NCI-H1436 (cell line): ENCODE data around the gene GPRIN2.
"Not testable (repeated sequence)": the region's sequence is repeated elsewhere in the genome, so short reads cannot be mapped to it uniquely, and the experiment has no call there.

Experiments used
- DNase-seq: peaks from one replicate; lab custom pipeline; 2025; lab: John Stamatoyannopoulos, UW

GPRIN2 gene

DNA sequence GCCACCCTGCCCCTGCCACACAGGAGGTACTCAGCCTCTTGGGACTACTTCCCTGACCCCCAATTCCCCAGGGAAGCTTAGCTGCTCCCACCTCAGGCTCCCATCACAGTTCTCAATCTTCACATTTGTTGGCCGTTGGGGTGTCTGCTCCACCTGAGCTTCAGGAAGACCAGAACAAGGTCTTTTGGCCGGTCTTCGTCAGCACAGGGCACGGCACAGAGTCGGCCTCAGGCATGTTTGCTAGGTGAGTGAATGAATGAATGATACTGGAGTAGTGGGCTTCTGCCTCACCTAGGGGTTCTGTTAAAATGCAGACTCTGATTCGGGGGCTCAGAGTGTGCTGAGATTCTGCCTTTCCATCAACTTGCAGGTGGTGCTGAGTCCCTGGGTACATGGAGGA is 20.3 kb downstream of the GPRIN2 start:
- DNase-seq: no peak

GRCh38 chr10:46534828-46535524 is 21.5 kb downstream of the GPRIN2 start:
- DNase-seq: no peak

DNA sequence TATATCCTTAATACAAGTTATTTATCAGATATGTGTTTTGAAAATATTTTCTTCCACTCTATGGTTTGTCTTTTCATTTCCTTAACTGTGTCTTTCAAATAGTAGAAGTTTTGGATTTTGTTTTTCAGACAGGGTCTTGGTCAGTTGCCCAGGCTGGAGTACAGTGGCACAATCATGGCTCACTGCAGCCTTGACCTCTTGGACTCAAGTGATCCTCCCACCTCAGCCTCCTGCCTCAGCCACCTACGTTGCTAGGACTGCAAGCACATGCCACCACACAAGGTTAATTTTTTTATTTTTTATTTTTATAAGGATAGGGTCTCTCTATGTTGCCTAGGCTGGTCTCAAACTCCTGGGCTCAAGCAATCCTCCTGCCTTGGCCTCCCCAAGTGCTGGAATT is 24.2 kb downstream of the GPRIN2 start:
- DNase-seq: not testable (repeated sequence)

- DNase-seq: no peak
Observed at GRCh38 chr10:46530249-46531186, 25.9 kb downstream of the GPRIN2 start.

DNA sequence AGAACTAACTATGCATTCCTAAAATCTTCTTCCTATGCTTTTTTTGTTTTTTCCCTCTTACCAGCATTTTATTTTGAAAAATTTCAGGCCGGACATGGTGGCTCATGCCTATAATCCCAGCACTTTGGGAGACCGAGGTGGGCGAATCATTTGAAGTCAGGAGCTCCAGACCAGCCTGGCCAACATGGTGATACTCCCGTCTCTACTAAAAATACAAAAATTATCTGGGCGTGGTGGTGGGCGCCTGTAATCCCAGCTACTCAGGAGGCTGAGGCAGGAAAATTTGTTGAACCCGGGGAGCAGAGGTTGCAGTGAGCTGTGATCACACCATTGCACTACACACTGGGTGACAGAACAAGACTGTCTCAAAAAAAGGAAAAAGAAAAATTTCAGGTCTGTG is 26.7 kb downstream of the GPRIN2 start:
- not testable (repeated sequence) for DNase-seq

DNA sequence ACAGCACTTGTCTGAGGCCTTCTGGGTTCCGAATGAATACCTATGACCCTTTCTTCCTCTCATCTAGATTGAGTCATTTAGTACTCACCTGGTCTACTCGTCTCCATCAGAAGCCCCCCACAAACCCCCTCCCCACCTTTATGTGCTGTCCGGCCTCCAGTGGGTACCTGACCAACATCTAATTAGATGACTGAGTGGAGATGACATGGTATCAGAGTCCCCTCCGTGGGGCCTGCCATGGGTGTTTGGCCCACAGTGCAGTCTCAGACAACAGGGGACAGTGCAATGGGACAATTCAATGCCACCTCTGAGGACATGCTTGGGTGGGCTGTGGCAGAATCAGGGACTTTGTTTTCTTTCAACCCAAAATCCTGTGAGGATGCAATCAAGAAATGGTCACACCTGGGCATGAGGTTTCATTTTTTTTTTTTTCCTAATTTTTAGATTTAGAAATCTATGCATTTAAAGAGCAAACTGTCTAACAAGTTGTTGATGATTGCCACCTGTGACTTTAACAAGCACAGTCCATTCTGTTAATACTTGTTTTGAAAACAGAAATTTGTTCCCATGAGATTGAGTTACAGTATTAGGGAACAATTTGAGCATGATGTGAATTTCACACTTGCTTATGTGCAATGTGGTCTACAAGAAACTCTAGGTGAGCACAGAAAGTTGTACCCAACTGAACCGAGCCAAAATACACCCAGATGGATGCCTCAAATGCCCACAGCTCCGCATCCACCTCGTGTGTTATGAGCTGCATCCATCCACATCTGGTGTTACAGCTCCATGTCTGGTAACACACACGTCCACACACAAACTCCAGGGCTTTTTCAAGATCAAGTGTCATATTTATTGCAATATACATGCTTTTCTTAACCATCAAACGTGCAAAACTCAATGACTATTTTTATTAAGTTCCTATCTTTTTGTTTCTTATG is 27.5 kb downstream of the GPRIN2 start:
- DNase-seq: no peak

GRCh38 chr10:46528171-46528671 is 28.2 kb downstream of the GPRIN2 start:
- no peak for DNase-seq

DNA sequence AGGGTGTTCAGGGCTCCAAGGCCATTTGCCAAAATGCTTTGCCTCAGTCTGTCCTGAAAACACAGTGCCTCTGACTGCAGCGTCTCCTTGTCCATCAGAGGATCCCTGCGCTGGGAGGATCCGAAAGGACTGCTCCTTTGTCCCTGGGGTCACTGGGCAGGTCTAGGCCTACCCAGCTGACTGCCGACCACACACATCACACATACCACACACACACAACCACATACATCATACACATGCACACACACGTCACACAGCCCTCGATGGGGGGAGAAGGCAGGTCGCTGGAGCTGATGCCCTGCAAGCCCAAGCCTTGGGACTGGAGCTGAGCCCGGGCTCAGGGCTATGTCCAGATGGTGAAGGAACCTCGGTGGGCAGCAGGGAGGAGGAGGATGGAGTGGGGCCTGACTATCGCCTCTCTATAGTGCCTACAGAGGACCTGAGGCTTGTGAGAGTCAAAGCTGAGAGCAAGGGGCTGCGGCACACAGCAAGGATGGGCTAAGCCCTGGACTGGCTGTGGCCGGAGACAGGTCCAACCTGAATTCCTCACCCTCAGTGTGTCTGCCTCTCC is 29.1 kb downstream of the GPRIN2 start:
- DNase-seq: no peak

DNA sequence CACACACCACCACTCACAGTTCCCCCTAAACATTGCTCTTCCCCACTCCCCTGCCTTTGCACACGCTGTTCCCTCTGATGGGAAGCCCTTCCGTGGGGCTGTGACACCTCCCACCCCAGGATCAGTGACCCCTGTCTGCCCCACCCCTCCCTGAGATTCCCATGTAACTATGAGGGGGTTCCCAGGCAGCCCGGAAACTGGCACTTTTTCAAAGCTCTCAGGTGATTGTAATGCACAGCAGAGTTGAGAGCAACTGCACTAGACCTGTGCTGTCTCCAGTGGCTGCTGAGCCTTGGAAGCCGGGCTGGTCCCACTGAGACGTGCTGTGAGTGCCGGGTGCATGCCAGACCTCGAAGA is 29.8 kb downstream of the GPRIN2 start:
- DNase-seq: no peak

DNA sequence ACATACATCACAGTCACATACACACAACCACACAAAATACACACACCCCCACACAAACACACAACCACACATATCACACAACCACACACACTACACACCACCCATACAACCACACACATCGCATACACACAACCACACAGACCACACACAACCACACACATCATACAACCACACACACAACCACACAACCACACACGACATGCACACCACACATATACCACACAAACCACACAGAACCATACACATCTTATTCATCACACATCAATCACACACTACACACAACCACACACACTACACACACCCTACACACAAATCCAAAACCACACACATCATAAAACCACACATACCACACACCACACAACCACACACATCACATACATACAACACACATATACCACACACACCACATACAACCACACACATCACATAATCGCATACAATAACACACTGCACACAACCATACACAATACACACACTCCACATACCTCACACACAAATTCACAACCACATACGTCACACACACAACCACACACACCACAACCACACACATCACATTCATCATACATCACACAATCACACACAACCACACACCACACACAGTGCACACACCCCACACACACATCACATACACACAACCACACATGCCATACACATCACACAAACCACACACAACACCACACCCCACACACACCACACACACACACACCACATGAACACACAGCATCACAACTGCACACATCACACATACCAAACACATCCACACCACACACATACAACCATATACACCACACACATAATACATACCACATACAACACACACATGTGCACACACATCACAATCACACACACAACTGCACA is 30.4 kb downstream of the GPRIN2 start:
- no peak for DNase-seq

- DNase-seq: no peak
Observed at GRCh38 chr10:46525177-46525823, 31.2 kb downstream of the GPRIN2 start.

GRCh38 chr10:46524472-46525176 is 31.8 kb downstream of the GPRIN2 start:
- DNase-seq: no peak

DNA sequence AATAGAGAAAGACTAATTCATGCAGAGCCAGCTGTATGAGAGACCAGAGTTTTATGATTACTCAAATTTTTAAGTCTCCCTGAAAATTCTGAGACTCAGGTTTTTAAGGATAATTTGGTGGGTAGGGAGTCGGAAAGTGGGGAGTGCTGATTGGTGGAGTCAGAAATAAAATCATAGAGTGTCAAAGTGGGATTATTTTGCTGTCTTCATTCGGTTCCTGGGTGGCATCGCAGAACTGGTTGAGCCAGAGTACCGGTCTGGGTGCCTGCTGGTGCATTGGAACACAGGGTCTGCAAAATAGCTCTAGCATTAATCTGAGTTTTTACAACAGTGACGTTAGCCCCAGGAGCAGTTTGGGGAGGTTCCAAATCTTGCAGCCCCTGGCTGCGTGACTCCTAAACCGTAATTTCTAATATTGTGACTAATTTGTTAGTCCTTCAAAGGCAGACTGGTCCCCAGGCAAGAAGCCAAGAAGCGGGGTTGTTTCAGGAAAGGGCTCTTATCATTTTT is 32.4 kb downstream of the GPRIN2 start:
- no peak for DNase-seq

DNA sequence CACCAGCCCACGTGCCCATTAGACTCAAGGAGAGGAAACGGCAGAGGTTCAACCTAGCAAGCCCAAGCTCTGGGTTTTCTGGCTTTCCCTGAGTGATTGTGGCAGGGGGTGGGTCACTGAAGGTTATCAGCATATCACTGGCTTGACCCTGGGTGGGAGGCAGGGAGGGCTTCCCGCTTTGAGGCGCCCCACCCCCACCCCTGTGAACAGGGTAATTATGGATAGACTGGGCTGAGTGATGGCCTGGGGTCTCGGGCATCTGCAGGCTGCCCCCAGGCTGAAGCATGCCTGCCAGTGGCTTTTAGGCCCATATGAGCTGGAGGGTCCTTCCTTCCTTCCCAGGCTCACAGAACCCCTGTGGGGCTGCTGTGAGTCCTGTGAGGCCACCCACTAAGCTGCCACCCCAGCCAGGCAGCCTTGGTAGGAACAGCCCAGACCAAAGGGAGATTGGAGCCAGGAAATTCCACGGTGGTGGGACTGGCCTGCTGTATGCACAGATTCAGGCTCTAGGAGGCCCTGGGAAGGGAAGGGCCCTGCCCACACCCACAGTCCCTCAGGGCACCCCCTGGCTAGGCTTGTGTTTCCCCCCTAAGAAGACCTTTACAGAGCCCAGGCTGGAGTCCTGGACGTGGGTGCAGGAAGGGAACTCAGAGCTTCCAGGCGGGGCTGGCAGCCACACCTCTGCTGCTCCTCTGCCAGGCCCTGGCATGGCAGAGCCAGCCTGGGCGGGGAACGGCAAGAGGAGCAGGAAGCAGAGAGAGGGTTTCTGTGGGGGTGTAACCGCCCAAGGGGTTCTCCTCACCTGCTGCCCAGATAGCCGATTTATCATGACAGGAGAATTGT is 33.1 kb downstream of the GPRIN2 start:
- no peak for DNase-seq

DNA sequence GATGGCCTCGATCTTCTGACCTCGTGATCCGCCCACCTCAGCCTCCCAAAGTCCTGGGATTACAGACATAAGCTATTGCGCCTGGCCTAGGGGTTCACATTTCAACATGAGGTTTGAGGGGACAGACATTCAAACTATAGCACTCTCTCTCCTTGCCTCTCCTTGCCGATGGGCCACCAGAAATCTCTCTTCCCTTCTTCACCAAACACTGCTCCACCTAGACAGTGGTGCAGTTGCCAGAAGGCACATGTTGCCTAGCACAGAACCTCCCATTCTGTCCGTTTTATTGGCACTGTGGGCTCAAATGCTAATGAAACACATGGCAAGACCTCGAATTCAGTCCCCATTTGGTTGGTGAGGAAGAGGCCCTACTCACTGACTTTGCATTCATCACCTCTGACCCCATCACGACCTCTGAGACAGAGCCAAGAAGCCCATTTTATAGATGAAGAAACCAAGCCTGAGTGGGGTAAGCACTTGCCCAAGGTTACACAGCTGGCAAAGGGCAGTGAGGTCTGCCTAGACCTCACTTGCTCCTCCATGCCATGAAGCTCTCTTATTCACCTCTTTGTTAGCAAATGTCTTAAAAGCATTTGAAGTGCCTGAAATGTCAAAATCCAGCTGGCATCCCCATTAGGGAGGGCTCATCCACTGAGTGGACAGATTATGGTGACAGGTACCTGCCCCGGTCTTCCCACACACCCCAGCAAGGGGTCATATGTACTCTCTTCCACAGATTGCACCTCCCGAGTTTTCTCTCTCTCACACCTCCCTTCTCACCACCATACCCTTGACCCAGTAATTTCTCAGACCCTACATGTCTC is 34.0 kb downstream of the GPRIN2 start:
- DNase-seq: no peak

GRCh38 chr10:46520941-46521340 is 35.5 kb downstream of the GPRIN2 start:
- no peak for DNase-seq

- DNase-seq: no peak
Observed at GRCh38 chr10:46520381-46520780, 36.1 kb downstream of the GPRIN2 start.
